GM19035 (cell line): Measurements from ENCODE around the gene KIF3B.
A peak's percentile ranks its signal among the peaks of the same experiment; 100 is the strongest.
"Not testable (repeated sequence)": the region's sequence is repeated elsewhere in the genome, so short reads cannot be mapped to it uniquely, and the experiment has no call there.

Experiments
- ATAC-seq: cut with Tn5 transposase; IDR thresholded peaks from one replicate; pipeline ENCODE4 v1.9.1; 2021; ENCODE audit not compliant: unreplicated experiment

The KIF3B gene

DNA sequence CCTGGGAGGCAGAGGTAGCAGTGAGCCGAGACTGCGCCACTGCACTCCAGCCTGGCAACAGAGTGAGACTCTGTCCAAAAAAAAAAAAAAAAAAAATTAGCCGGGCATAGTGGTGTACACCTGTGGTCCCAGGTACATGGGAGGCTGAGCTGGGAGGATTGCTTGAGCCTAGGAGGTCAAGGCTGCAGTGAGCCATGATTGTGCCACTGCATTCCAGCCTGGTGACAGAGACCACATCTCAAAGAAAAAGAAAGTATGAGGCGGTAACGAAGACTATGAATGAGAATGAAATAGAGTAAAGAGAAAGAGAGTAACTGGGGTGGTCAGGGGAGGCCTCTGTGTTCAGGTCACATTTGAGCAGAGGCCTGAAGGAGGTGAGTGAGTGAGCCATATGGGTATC is 31.2 kb upstream of the KIF3B start:
- ATAC-seq: not testable (repeated sequence)

DNA sequence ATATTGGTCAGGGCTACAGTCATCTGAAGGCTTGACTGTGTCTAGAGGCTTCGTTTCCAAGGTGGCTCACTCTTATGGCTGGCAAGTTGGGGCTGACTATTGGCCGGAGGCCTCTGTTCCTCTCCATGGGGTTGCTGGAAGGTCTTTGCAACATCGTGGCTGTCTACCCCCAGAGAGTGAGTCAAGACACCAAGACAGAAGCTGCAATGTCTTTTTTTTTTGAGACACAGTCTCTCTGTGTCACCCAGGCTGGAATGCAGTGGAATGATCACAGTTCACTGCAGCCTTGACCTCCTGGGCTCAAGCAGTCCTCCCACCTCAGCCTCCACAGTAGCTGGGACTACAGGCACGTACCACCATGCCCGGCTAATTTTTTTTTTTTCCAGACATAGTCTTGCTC is 29.4 kb upstream of the KIF3B start:
- ATAC-seq: no peak

- ATAC-seq: no peak
Observed at GRCh38 chr20:32249030-32249738, 28.3 kb upstream of the KIF3B start.

DNA sequence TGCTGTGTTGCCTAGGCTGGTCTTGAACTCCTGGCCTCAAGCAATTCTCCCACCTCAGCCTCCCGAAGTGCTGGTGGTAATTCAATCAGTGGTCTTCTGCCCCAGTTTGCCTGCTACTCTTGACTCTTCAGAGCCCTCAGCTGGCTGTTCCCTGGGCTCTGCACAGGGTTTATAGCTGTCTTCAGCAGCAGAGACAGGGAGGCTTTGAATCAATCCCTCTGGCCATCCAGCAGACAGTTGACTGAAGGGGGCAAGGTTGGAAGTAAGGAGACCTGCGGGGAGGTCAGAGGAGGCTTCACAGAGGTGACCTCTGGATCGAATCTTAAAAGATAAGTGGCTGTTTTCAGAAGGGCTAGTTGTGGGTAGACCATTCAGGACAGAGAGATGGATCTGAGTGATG is 26.0 kb upstream of the KIF3B start:
- no peak for ATAC-seq

DNA sequence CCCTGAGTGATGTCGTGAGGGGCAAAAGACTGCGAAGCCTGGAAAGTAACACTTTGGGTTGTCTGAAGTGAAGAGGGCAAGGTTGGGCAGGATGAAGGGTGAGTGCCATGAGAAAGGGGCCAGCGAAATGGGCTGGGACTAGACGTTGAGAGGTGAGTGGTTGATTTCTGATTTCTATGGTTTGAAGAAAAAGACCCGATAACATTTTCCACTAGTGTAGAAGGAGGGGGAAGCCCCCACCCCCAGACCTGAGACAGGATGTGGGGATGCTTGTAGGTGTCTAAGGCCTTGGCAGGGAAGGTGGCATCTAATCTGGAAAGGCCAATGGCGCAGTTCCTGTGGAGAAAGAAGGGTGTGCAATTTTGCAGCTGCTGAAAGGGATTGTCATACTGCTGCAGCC is 25.3 kb upstream of the KIF3B start:
- no peak for ATAC-seq

DNA sequence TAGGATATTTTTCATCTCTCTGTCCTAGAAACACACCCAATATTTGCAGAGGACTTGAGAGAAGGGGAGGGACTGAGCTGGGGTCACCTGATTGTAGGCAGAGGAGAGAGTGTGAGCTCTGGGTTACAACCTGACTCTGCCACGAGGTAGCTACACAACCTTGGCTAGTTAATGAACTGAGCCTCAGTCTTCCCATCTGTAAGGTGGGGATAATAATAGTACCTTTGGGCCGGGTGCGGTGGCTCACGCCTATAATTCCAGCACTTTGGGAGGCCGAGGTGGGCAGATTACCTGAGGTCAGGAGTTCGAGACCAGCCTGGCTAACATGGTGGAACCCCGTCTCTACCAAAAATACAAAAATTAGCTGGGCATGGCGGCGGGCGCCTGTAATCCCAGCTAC is 16.5 kb upstream of the KIF3B start:
- ATAC-seq: not testable (repeated sequence)

DNA sequence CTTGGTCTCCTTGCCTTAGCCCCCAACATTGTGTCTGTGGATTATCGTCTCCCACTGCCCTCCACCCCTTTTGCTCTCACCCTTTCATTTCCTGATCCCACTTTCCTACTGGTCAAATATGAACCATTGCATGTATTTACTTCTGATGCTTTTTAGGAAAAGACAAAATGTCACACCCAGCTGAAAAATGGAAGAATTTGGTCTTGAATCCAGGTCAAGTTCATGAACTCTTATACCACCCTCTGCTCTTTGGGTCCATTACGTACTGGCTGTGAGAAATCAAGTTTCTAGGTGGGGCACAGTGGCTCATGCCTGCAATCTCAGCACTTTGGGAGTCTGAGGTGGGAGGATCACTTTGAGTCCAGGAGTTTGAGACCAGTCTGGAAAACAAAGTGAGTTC is 15.8 kb upstream of the KIF3B start:
- no peak for ATAC-seq

GRCh38 chr20:32263398-32263954 is 14.0 kb upstream of the KIF3B start:
- no peak for ATAC-seq

DNA sequence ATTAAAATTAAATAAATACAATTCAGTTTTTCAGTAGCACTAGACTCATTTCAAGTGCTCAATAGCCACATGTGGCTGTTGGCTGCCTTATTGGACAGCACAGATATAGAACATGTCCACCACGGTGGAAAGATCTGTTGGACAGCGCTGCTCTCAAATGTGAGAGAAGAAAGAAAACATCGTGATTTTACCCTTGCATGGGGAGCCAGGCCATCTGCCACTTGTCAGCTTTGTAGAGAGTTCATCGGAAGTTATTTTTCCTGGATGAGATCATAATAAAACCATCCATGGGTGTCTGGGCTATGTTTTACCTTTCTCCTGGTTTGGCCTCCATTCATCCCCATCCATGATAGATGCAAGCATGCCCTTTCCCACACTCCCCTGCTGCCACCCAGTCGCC is 5.8 kb upstream of the KIF3B start:
- ATAC-seq: no peak

DNA sequence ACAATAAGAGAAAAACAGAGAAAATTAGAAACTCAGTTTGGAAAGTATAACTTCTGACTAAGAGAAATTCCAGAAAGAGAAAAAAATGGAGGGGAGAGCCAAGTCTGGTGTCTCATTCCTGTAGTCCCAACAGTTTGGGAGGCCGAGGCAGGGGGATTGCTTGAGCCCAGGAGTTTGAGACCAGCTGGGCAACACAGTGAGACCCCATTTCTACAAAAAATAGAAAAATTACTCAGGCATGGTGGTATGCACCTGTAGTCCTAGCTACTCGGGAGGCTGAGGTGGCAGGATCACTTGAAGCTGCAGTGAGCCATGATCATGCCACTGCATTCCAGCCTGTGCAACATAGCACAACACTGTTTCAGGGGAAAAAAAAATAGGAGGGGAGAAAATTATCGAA is 3.1 kb upstream of the KIF3B start:
- ATAC-seq: no peak

- not testable (repeated sequence) for ATAC-seq
Observed at GRCh38 chr20:32275163-32275562, 2.3 kb upstream of the KIF3B start.

DNA sequence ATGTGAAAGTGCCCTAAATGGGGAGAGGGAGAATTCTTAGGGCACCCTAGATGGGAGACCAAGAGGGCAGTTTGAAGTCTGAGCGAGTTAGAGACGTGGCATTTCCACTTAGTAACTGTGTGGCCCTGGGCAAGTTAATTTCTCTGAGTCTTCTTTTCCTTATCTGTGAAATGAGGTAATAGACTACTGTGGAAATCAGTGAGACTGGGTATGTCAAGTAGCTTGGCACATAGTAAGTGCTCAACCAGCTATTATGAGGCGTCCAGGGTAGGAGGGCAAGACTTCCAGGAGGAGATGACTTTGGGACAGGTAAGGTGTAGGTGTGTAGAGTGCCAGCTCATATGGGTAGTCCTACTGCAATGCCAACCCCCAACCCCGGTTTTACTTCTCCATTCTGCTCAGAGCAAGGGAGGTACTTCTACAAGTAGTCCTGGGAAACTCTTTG is 770 bp downstream of the KIF3B start:
- peak; percentile 62 for ATAC-seq

DNA sequence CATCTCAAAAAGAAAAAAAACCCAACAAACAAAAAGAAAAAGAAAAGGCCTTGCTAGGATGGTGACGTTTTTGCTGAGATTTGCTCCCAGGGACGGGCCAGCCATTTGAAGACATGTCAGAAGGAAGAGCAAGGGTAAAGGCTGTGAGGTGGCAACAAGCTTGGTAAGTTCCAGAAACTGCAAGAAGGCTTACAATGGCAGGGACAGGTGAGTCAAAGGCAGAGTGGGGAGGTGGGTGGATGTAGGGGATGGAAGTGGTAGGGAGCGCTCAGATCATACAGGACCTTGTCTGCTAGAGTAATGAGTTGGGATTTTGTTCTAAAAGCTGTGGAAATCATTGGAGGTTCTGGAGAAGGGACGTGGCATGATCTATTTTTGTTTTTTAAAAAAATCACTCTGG is 4.3 kb downstream of the KIF3B start:
- ATAC-seq: no peak

DNA sequence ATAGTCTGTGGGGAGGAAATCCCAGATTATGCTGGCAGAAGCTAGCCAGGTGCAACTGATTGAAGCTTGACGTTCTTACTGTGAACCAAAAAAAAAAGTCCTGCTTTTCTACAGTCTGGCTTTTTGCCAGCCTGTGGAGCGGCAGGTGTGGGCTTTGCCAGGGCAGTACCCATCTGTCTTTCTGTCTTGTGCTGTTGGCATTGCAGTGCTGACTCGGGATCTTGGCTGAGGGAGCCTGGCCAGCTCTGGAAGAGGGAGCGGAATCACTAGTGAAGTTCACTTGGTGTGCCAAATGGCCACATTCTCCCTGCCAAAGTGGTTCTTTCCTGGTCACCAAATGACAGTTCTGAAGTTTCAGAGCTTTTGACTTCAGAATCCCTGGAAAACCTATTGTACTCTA is 5.0 kb downstream of the KIF3B start:
- no peak for ATAC-seq

GRCh38 chr20:32285082-32285620 is 7.7 kb downstream of the KIF3B start:
- no peak for ATAC-seq

GRCh38 chr20:32285621-32286371 is 8.3 kb downstream of the KIF3B start:
- peak; percentile 58 for ATAC-seq

DNA sequence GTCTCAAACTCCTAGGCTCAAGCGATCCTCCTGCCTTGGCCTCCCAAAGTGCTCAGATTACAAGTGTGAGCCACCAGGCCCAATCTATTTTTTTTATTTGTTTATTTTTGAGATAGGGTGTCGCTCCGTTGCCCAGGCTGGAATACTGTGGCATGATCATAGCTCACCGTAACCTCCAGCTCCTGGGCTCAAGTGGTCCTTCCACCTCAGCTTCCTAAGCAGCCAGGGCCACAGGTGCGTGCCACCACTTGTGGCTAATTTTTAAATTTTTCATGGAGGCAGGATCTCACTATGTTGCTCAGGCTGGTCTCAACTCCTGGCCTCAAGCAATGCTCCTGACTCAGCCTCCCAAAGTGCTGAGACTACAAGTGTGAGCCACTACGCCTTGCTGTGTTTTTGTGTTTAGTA is 9.8 kb downstream of the KIF3B start:
- ATAC-seq: no peak

DNA sequence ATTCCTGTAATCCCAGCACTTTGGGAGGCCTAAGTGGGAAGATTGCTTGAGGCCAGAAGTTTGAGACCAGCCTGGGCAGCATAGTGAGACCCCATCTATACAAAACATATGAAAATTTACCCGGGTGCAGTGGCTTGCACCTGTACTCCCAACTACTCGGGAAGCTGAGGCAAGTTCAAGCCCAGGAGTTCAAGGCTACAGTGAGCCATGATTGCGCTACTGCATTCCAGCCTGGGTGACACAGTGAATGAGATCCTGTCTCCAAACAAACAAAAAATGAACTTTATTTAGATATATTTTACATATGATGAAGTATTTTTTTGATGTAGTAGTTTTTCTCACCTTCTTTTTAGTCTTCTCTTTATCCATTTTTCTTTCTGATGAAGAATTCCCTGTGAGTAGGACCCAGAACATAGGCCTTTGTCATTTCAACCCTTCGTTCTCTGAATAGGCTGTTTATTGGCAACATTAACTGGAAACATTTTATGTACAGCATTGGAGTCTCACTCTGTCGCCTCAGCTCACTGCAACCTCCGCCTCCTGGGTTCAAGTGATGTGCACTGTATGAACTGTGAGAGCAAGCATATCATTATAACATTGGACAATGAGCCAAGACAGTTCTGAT is 10.9 kb downstream of the KIF3B start:
- ATAC-seq: no peak

GRCh38 chr20:32289299-32289660 is 11.8 kb downstream of the KIF3B start:
- not testable (repeated sequence) for ATAC-seq

DNA sequence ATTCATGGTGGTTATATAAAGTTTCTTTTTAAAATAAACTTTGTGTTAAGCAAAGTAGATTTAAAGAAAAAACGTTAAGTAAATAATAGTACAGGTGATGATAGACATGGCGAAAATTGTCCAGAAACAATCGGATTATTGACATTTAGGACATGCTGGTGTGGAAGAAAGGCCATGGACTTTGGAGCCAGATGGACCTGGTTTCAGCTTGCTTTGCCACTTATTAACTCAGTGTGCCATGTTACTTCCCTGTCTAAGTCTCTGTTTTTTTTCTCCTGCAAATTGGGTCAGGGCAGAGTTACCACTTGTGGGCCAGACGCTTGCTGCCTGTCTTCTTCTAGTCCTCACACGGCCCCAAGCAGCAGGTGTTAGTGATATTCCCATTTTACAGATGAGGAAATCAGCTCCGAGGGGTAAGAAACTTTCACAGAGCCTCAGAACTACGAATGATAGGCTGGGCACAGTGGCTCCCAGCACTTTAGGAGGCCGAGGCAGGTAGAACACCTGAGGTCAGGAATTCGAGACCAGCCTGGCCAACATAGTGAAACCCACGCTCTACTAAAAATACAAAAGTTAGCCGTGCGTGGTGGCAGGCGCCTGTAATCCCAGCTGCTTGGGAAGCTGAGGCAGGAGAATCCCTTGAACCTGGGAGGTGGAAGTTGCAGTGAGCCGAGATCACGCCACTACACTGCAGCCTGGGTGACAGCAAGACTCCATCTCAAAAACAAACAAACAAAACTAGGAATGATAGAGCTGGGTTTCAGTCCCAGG is 12.4 kb downstream of the KIF3B start:
- ATAC-seq: no peak

DNA sequence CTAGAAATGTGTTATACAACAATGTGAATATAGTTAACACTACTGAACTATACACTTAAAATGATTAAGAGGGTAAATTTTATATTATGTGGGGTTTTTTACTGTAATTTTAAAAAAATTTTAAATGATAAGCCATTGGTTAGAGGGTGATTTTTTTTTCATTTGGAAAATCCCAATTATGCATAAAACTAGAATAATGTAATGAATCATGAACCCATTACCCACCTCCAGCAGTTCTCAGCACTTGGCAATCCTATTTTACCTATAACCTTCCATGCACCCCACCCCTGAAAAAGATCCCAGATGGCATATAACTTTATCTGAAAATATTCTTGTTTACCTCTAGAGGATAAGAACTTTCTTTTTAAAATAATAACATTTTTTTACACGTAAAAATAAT is 13.7 kb downstream of the KIF3B start:
- no peak for ATAC-seq
